Fibroblast of villous mesenchyme (primary cell): ENCODE data around the gene PATJ. TPM values are rescaled to one million over a fixed set of nuclear protein-coding genes. Genes with fewer than 3 reads are reported as not detected.

Experiments used
- DNase-seq: peaks from one replicate; pipeline ENCODE4 v3.0.0-alpha.2; 2010; ENCODE audit warnings: low read depth
- H3K4me3 ChIP-seq: 2 replicates; pipeline ENCODE4 v1.5.1; 2011; ENCODE audit warnings: low read depth, mild to moderate bottlenecking, low read length
- total RNA-seq: library from RNA; depleted of rRNA; stranded (reverse); fragments of >200 nt; gene quantifications from 2 replicates; pipeline ENCODE4 v1.2.3, GENCODE V29; 2012
- TF ChIP-seq, protein P1 (sequence below): IDR thresholded peaks from 2 replicates; pipeline ENCODE4 v1.5.1; 2012; ENCODE audit warnings: low read depth, mild to moderate bottlenecking, low read length; ENCODE audit not compliant: insufficient read depth

Gene PATJ
- total RNA-seq, 1 donor, result 9.5 TPM

DNA sequence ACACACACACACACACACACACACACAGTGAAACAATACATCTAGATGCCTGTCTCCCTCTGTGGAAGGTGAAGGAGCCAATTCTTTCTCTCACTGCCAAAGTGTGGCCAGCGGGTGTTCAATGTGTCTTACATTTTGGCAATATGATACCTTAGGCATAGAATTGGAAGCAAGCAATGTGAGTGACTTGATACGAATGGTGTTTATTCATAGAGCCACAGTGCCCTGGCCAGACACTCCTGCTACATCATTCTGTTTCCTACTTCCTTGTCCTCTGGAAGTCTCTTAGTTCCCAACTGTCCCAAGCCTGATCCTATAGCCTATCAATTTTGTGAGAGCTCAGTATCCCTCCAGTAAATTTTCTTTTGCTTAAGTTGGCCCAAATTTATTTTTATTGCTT is 282.4 kb downstream of the PATJ start:
- TF ChIP-seq, protein P1, sequence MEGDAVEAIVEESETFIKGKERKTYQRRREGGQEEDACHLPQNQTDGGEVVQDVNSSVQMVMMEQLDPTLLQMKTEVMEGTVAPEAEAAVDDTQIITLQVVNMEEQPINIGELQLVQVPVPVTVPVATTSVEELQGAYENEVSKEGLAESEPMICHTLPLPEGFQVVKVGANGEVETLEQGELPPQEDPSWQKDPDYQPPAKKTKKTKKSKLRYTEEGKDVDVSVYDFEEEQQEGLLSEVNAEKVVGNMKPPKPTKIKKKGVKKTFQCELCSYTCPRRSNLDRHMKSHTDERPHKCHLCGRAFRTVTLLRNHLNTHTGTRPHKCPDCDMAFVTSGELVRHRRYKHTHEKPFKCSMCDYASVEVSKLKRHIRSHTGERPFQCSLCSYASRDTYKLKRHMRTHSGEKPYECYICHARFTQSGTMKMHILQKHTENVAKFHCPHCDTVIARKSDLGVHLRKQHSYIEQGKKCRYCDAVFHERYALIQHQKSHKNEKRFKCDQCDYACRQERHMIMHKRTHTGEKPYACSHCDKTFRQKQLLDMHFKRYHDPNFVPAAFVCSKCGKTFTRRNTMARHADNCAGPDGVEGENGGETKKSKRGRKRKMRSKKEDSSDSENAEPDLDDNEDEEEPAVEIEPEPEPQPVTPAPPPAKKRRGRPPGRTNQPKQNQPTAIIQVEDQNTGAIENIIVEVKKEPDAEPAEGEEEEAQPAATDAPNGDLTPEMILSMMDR, result no peak
- H3K4me3 ChIP-seq, result no peak overlapping the region
- no peak for DNase-seq

DNA sequence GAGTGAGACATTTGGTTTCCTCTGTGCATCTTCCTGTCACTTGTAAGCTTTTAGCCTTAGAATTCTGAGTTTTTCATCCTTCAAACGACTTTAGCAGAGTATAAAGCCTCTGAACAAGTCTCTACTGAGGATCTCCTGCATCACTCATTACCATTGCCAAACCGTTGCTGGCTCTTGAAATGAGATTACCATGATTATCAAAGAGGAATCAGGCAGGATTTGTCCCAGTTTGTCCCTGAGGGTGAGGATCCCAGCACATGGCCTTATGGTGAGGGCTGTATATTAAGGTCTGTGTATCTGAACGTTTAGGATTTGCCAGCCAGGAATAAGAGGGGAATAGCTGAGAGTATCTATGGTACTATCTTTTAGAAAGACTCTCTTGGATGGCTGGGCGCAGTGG is 282.9 kb downstream of the PATJ start:
- DNase-seq, result no peak
- no peak overlapping the region for H3K4me3 ChIP-seq
- TF ChIP-seq, protein P1, result no peak

DNA sequence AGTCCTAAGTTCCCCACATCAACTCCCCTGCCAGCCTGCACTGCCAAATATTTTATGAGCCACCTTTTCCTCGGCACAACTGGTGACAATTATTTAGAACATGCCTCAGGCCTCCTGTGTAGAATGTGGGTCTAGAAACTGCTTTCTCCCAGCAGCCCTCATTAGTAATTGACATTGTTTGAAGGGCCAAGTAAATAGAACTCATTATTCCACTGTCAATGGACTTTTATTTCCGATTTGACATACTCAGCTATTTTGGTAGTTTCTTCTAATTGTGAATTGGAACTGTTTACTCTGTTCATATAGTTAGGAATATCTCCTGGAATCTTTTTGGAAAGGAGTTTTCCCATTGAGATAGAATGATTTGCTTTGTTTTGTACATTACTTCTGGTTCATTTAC is 283.6 kb downstream of the PATJ start:
- H3K4me3 ChIP-seq, result no peak overlapping the region
- no peak for DNase-seq
- TF ChIP-seq, protein P1, result no peak

DNA sequence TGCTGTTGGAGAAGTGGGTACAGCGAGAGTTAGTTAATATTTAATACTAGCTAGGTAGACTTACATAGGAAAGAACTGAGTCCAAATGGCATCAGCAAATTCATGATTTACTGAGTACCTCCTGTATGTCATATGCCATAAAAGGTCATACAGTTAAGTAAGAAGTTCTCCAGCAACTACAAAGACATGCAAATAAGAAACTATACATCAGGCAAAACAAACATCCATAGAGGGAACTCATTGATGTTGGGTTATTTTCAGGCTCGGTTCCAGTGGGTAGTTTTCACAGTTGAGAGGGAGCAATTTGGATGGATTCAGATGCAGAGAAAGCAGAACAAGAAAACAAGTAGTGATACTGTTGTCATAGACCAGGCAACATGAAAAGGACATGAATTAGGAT is 287.4 kb downstream of the PATJ start:
- TF ChIP-seq, protein P1, result no peak
- DNase-seq, result no peak
- no peak overlapping the region for H3K4me3 ChIP-seq

DNA sequence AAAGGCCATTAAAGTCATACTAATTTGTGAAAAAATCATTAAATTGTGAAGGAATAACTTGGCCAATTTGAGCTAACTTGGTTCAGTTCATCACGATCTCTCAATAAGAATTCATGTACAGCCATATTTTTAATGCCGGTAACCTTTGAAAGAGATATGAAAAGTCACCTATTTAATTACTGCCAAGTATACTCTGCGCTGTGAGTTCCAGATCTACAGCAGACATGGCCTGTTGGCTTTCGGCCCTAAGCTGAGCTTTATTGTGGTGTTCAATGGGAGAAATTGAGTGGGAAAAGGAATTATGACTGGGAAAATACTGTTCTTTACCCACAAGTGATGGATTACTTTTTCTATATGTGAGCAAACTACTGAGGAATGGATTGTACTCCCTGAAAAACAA is 292.5 kb downstream of the PATJ start:
- no peak overlapping the region for H3K4me3 ChIP-seq
- DNase-seq, result no peak
- TF ChIP-seq, protein P1, result no peak

DNA sequence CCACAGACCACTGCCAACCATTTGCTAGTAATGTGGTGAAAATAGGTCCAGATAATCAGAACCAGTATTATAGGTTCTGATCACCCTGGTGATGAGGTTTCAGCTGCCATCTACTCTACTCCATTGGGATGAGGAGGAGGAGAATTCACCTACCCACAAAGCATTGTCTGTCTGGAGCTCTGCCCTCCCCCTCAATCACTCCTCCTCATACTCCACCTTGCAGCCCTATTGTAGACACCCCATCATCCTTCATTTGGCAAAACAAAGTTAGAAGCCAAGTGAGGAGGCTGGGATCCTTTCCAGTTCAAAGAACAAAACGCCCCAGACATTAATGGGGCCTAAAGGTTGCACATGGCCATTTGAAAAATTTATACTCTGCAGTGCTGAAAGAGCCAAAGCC is 295.0 kb downstream of the PATJ start:
- DNase-seq, result no peak
- TF ChIP-seq, protein P1, result no peak
- H3K4me3 ChIP-seq, result no peak overlapping the region

DNA sequence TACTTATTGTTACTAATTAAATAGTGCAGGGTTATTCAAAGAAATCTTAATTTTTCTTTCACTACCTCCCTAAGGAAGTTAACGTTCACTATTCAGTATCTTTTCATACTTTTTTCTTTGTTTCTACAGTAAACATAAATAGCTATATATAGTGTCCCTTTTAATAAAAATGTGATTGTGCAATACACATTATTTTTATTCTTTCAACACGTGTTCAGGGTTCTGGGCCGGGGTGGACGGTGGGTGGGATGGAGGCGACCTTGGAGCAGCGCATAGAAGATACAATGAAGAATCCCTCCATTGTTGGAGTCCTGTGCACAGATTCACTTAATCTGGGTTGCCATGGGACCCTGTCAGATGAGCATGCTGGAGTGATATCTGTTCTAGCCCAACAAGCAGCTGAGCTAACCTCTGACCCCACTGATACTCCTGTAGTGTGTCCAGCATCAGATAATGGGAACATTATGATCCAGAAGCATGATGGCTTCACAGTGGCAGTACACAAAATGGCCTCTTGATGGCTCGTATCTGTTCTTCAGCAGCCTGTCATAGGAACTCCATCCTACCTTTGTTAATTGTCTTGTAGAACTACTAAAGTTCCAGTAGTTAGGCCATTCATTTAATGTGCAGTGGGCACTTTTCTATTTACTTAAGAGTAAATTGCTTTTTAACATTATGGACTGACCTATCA is 296.5 kb downstream of the PATJ start:
- no peak for DNase-seq
- TF ChIP-seq, protein P1, result no peak
- H3K4me3 ChIP-seq, result no peak overlapping the region
